Smooth muscle cell (in vitro differentiated cells): Measurements from ENCODE around the gene KSR1. TPM values are rescaled to one million over a fixed set of nuclear protein-coding genes. Genes with fewer than 3 reads are reported as not detected.

Experiments
- DNase-seq: peaks from one replicate; lab custom pipeline; 2025; ENCODE audit not compliant: unreplicated experiment; lab: John Stamatoyannopoulos, UW
- H2AFZ ChIP-seq: fragments of 200-600 bp; sonication (generic); 2 replicates; pipeline ENCODE4 v1.6.0; 2016; ENCODE audit warnings: antibody characterized with exemption, low read depth, mild to moderate bottlenecking
- H3F3A ChIP-seq: fragments of 200-600 bp; sonication (generic); 2 replicates; pipeline ENCODE4 v1.6.0; 2017; ENCODE audit warnings: antibody characterized with exemption, low read depth
- H3K27ac ChIP-seq: fragments of 200-600 bp; sonication (generic); 2 replicates; pipeline ENCODE4 v1.5.1; 2016; ENCODE audit warnings: low read depth, mild to moderate bottlenecking
- H3K27me3 ChIP-seq: fragments of 200-600 bp; sonication (generic); 2 replicates; pipeline ENCODE4 v1.6.1; 2016; ENCODE audit warnings: low read depth, mild to moderate bottlenecking
- H3K36me3 ChIP-seq: fragments of 200-600 bp; sonication (generic); 2 replicates; pipeline ENCODE4 v1.5.1; 2016; ENCODE audit warnings: low read depth
- H3K4me1 ChIP-seq: fragments of 200-600 bp; sonication (generic); 2 replicates; pipeline ENCODE4 v1.5.1; 2016; ENCODE audit warnings: low read depth
- H3K4me2 ChIP-seq: fragments of 200-600 bp; sonication (generic); 2 replicates; pipeline ENCODE4 v1.6.0; 2016; ENCODE audit warnings: mild to moderate bottlenecking
- H3K4me3 ChIP-seq: fragments of 200-600 bp; sonication (generic); 2 replicates; pipeline ENCODE4 v1.5.1; 2016; ENCODE audit warnings: mild to moderate bottlenecking
- H3K79me2 ChIP-seq: fragments of 200-600 bp; sonication (generic); 2 replicates; pipeline ENCODE4 v1.6.0; 2016; ENCODE audit warnings: low read depth, mild to moderate bottlenecking
- H3K9ac ChIP-seq: fragments of 200-600 bp; sonication (generic); 2 replicates; pipeline ENCODE4 v1.6.0; 2016; ENCODE audit warnings: low read depth
- H3K9me3 ChIP-seq: fragments of 200-600 bp; sonication (generic); replicated peaks from 2 replicates; pipeline ENCODE4 v1.5.1; 2016; ENCODE audit warnings: low read depth
- H4K20me1 ChIP-seq: fragments of 200-600 bp; sonication (generic); 2 replicates; pipeline ENCODE4 v1.6.0; 2016; ENCODE audit warnings: low read depth
- CTCF ChIP-seq: fragments of 200-600 bp; sonication (generic); IDR thresholded peaks from 2 replicates; pipeline ENCODE4 v1.5.1; 2017; ENCODE audit warnings: borderline replicate concordance, mild to moderate bottlenecking, antibody characterized with exemption; ENCODE audit not compliant: insufficient read depth, poor library complexity, severe bottlenecking
- WGBS: methylation state at CpG from one replicate; pipeline ENCODE4 v1.1.7; 2016; ENCODE audit warnings: low lambda C conversion rate; 5-methylcytosine and 5-hydroxymethylcytosine counted together
- polyA plus RNA-seq: library from polyadenylated mRNA; unstranded; fragments of >200 nt; fragmentation: Nextera tagmentation; extraction: Ambion mirVana; gene quantifications from 2 replicates; pipeline ENCODE4 v1.2.1, GENCODE V29; 2016
- total RNA-seq: library from RNA; depleted of rRNA; stranded (reverse); fragments of >200 nt; gene quantifications from 2 replicates; pipeline ENCODE4 v1.2.3, GENCODE V29; 2014

KSR1 gene
- total and polyA plus RNA-seq, 2 experiments from 2014 or later = 40.4 to 65.1 TPM

GRCh38 chr17:27566671-27567562, 110.7 kb downstream of the KSR1 start:
- no peak overlapping the region for H3K4me3 ChIP-seq
- WGBS = 89% methylated on average over 14 of the region's 14 CpGs
- no peak for DNase-seq
- no peak overlapping the region for H2AFZ ChIP-seq
- peaks cover 14% of the 10 kb centered on the region for H3F3A ChIP-seq
- H3K79me2 ChIP-seq = peaks cover 89% of the 10 kb centered on the region
- no peak overlapping the region for H3K9ac ChIP-seq
- no peaks in the 10 kb centered on the region for H3K9me3 ChIP-seq
- H3K4me2 ChIP-seq = no peak overlapping the region
- H3K27me3 ChIP-seq = no peaks in the 10 kb centered on the region
- H4K20me1 ChIP-seq = peaks cover 74% of the 10 kb centered on the region
- TF ChIP-seq CTCF = no peak
- H3K4me1 ChIP-seq = peaks cover 5% of the 10 kb centered on the region
- peak overlapping the region; percentile 32 for H3K27ac ChIP-seq
- H3K36me3 ChIP-seq = no peaks in the 10 kb centered on the region

GRCh38 chr17:27567563-27567859, 111.3 kb downstream of the KSR1 start:
- H3K4me2 ChIP-seq = no peak overlapping the region
- H3K9me3 ChIP-seq = no peaks in the 10 kb centered on the region
- H3K79me2 ChIP-seq = peaks cover 89% of the 10 kb centered on the region
- peak overlapping the region; percentile 32 for H3K27ac ChIP-seq
- H2AFZ ChIP-seq = no peak overlapping the region
- DNase-seq = no peak
- peaks cover 69% of the 10 kb centered on the region for H4K20me1 ChIP-seq
- peaks cover 16% of the 10 kb centered on the region for H3F3A ChIP-seq
- no peaks in the 10 kb centered on the region for H3K27me3 ChIP-seq
- no peak for TF ChIP-seq CTCF
- peaks cover 10% of the 10 kb centered on the region for H3K4me1 ChIP-seq
- 98% methylated on average over 5 of the region's 5 CpGs for WGBS
- no peaks in the 10 kb centered on the region for H3K36me3 ChIP-seq
- no peak overlapping the region for H3K9ac ChIP-seq
- no peak overlapping the region for H3K4me3 ChIP-seq

- Histone ChIP-seq H3K4me2 (no peak overlapping the region), H3K27me3 (no peaks in the 10 kb centered on the region), H3K4me1 (peaks cover 14% of the 10 kb centered on the region), H3K4me3 (no peak overlapping the region), H3F3A (peaks cover 18% of the 10 kb centered on the region), H2AFZ (no peak overlapping the region), H3K27ac (peak overlapping the region; percentile 98), H3K36me3 (no peaks in the 10 kb centered on the region), H3K9me3 (no peaks in the 10 kb centered on the region), H4K20me1 (peaks cover 61% of the 10 kb centered on the region), H3K79me2 (peaks cover 89% of the 10 kb centered on the region), H3K9ac (no peak overlapping the region)
- TF ChIP-seq CTCF = no peak
- DNase-seq = no peak
- WGBS = 89% methylated on average over 9 of the region's 9 CpGs
Measured at GRCh38 chr17:27568216-27568615, 112.0 kb downstream of the KSR1 start.

- H3K36me3 ChIP-seq = no peaks in the 10 kb centered on the region
- 85% methylated on average over 5 of the region's 5 CpGs for WGBS
- H3K27me3 ChIP-seq = no peaks in the 10 kb centered on the region
Measured at GRCh38 chr17:27568811-27569210, 112.6 kb downstream of the KSR1 start.

More at GRCh38 chr17:27568811-27569210, 112.6 kb downstream of the KSR1 start:
- Histone ChIP-seq H3K79me2 (peaks cover 89% of the 10 kb centered on the region), H3F3A (peaks cover 22% of the 10 kb centered on the region), H3K9me3 (no peaks in the 10 kb centered on the region), H3K27ac (peak overlapping the region; percentile 98), H3K4me2 (peak overlapping the region; percentile 16), H4K20me1 (peaks cover 56% of the 10 kb centered on the region), H3K4me3 (no peak overlapping the region), H3K4me1 (peaks cover 20% of the 10 kb centered on the region), H3K9ac (no peak overlapping the region), H2AFZ (no peak overlapping the region)
- DNase-seq = no peak
- no peak for TF ChIP-seq CTCF
